ENCODE data around the gene EPHA2. TPM values are rescaled to one million over a fixed set of nuclear protein-coding genes. Genes with fewer than 3 reads are reported as not detected.

Gene EPHA2
- total RNA-seq, 1 experiment from 2014 or later: 248 TPM

GRCh38 chr1:16117369-16117768, 38.5 kb downstream of the EPHA2 start:
- H3K36me3 Mint-ChIP-seq (ENCODE audit: insufficient read depth, unreplicated experiment): no peaks in the 10 kb centered on the region
- no peaks in the 10 kb centered on the region for H3K4me1 Mint-ChIP-seq (ENCODE audit: insufficient read depth, unreplicated experiment)
- TF ChIP-seq CTCF (IDR thresholded peaks at IDR 0.05; ENCODE audit: unreplicated experiment): no peak
- H3K9me3 Mint-ChIP-seq (ENCODE audit: unreplicated experiment): no peaks in the 10 kb centered on the region
- H3K4me3 Mint-ChIP-seq (ENCODE audit: unreplicated experiment): no peak overlapping the region
- no TSS peak for BruUV-seq (replicated peaks)
- DNase-seq (ENCODE audit: unreplicated experiment): no peak
- H3K27ac Mint-ChIP-seq (ENCODE audit: low read depth, unreplicated experiment): no peak overlapping the region
- ChIA-PET POLR2A (no interaction called here), CTCF (interaction anchor here (0.6 to 1.0 kb wide), 3 partner anchors 35 to 64 kb away, joined by 3 to 5 read pairs (median 3); no protein-coding TSS in a partner anchor)
- intact Hi-C loops (cut with micrococcal nuclease): no loop called here
- no peaks in the 10 kb centered on the region for H3K27me3 Mint-ChIP-seq (ENCODE audit: insufficient read depth, unreplicated experiment)

- no peaks in the 10 kb centered on the region for H3K36me3 Mint-ChIP-seq (ENCODE audit: insufficient read depth, unreplicated experiment)
- H3K4me1 Mint-ChIP-seq (ENCODE audit: insufficient read depth, unreplicated experiment): no peaks in the 10 kb centered on the region
- CTCF ChIA-PET: no interaction called here
Observed at GRCh38 chr1:16116625-16117024, 39.2 kb downstream of the EPHA2 start.

GRCh38 chr1:16116002-16116401, 39.9 kb downstream of the EPHA2 start:
- TF ChIP-seq CTCF (IDR thresholded peaks at IDR 0.05; ENCODE audit: unreplicated experiment): no peak
- no TSS peak for BruUV-seq (replicated peaks)
- Mint-ChIP-seq H3K4me1 (ENCODE audit: insufficient read depth, unreplicated experiment) (no peaks in the 10 kb centered on the region), H3K9me3 (ENCODE audit: unreplicated experiment) (no peaks in the 10 kb centered on the region), H3K4me3 (ENCODE audit: unreplicated experiment) (no peak overlapping the region), H3K27me3 (ENCODE audit: insufficient read depth, unreplicated experiment) (no peaks in the 10 kb centered on the region), H3K36me3 (ENCODE audit: insufficient read depth, unreplicated experiment) (no peaks in the 10 kb centered on the region), H3K27ac (ENCODE audit: low read depth, unreplicated experiment) (no peak overlapping the region)
- POLR2A ChIA-PET: no interaction called here
- DNase-seq (ENCODE audit: unreplicated experiment): no peak
- intact Hi-C loops (cut with micrococcal nuclease): no loop called here
- CTCF ChIA-PET: no interaction called here

More at GRCh38 chr1:16116625-16117024, 39.2 kb downstream of the EPHA2 start:
- no peak for DNase-seq (ENCODE audit: unreplicated experiment)
- intact Hi-C loops (cut with micrococcal nuclease): no loop called here
- TF ChIP-seq CTCF (IDR thresholded peaks at IDR 0.05; ENCODE audit: unreplicated experiment): no peak
- BruUV-seq (replicated peaks): no TSS peak
- POLR2A ChIA-PET: no interaction called here
- Mint-ChIP-seq H3K27me3 (ENCODE audit: insufficient read depth, unreplicated experiment) (no peaks in the 10 kb centered on the region), H3K4me3 (ENCODE audit: unreplicated experiment) (no peak overlapping the region), H3K9me3 (ENCODE audit: unreplicated experiment) (no peaks in the 10 kb centered on the region), H3K27ac (ENCODE audit: low read depth, unreplicated experiment) (peak overlapping the region; percentile 49)

GRCh38 chr1:16115468-16115983, 40.3 kb downstream of the EPHA2 start:
- ChIA-PET CTCF (no interaction called here), POLR2A (no interaction called here)
- Mint-ChIP-seq H3K36me3 (ENCODE audit: insufficient read depth, unreplicated experiment) (no peaks in the 10 kb centered on the region), H3K4me1 (ENCODE audit: insufficient read depth, unreplicated experiment) (no peaks in the 10 kb centered on the region), H3K27ac (ENCODE audit: low read depth, unreplicated experiment) (no peak overlapping the region), H3K4me3 (ENCODE audit: unreplicated experiment) (no peak overlapping the region), H3K27me3 (ENCODE audit: insufficient read depth, unreplicated experiment) (no peaks in the 10 kb centered on the region), H3K9me3 (ENCODE audit: unreplicated experiment) (no peaks in the 10 kb centered on the region)
- no TSS peak for BruUV-seq (replicated peaks)
- intact Hi-C loops (cut with micrococcal nuclease): no loop called here
- no peak for DNase-seq (ENCODE audit: unreplicated experiment)
- no peak for TF ChIP-seq CTCF (IDR thresholded peaks at IDR 0.05; ENCODE audit: unreplicated experiment)

Measured in MCF 10A (cell line).